HCT116 (cell line): Measurements from ENCODE around the gene FKBP3. TPM values are rescaled to one million over a fixed set of nuclear protein-coding genes. Genes with fewer than 3 reads are reported as not detected.

Source experiments
- ATAC-seq: fragments of 200-7000 bp; cut with Tn5 transposase; 2 replicates; pipeline ENCODE4 v1.9.1; 2020; ENCODE audit warnings: mild to moderate bottlenecking, moderate library complexity
- BruUV-seq: library from RNA; stranded (reverse); fragments of 400-500 nt; replicated peaks from 2 replicates; lab custom pipeline; 2021; lab: Mats Ljungman, UMichigan
- CTCF ChIA-PET: fragments of 300-600 bp; sonication (Branson Sonifier 250); formaldehyde crosslinking; loops from one replicate; lab custom pipeline; 2021; ENCODE audit warnings: antibody characterized with exemption; lab: Charles Lee
- POLR2A ChIA-PET: fragments of 300-600, 350-600 bp; sonication (Branson Sonifier 250); formaldehyde crosslinking; loops from one replicate; lab custom pipeline; 2021; ENCODE audit warnings: antibody characterized with exemption; lab: Charles Lee
- RAD21 ChIA-PET, 2 experiments: fragments of 300-600 bp; sonication (Branson Sonifier 250); formaldehyde crosslinking; loops; one replicate each; lab custom pipeline; 2023; ENCODE audit warnings: low total read pairs in 2 of 2; ENCODE audit not compliant: uncharacterized antibody in 2 of 2, unreplicated experiment in 2 of 2, low non-redundant PET in 1 of 2; lab: Charles Lee
- DNase-seq: peaks from one replicate; pipeline ENCODE4 v3.0.0-alpha.2; 2010; ENCODE audit warnings: low read depth, low spot score
- H2AFZ ChIP-seq: fragments of 200-600 bp; shearing (Covaris generic), sonication (generic); 2 replicates; pipeline ENCODE4 v1.6.1; 2017; ENCODE audit warnings: low read depth, mixed run types, mixed read lengths, antibody characterized with exemption, low read length; ENCODE audit not compliant: poor library complexity, severe bottlenecking
- H3K27ac ChIP-seq: 2 replicates; pipeline ENCODE4 v1.5.1; 2012; ENCODE audit warnings: low read depth, low read length
- H3K27me3 ChIP-seq: fragments of 200-600 bp; sonication (generic); 2 replicates; pipeline ENCODE4 v1.6.1; 2016; ENCODE audit warnings: mixed run types, low read length, mixed read lengths; ENCODE audit not compliant: insufficient read depth
- H3K36me3 ChIP-seq, 2 experiments: fragments of 200-500 bp in 1 of 2; fragments of 200-600 bp in 1 of 2; sonication (Bioruptor generic) in 1 of 2; sonication (generic) in 1 of 2; 2 replicates each; pipeline versions ENCODE4 v1.5.1 to v1.6.1; 2014 to 2016; ENCODE audit warnings: low read length in 2 of 2, inconsistent platforms in 1 of 2, mixed read lengths in 1 of 2, mixed run types in 1 of 2; ENCODE audit not compliant: insufficient read depth in 2 of 2, control insufficient read depth in 1 of 2
- H3K4me1 ChIP-seq, 2 experiments: fragments of 200-600 bp in 1 of 2; sonication (generic) in 1 of 2; 2 replicates each; pipeline versions ENCODE4 v1.5.1 to v1.6.1; 2012 to 2017; ENCODE audit warnings: low read length in 2 of 2, inconsistent platforms in 1 of 2, mild to moderate bottlenecking in 1 of 2, mixed read lengths in 1 of 2, mixed run types in 1 of 2, moderate library complexity in 1 of 2; ENCODE audit not compliant: insufficient read depth in 2 of 2, control insufficient read depth in 1 of 2
- H3K4me2 ChIP-seq: fragments of 200-600 bp; sonication (generic); 2 replicates; pipeline ENCODE4 v1.6.1; 2017; ENCODE audit warnings: mixed run types, low read length, mixed read lengths
- H3K4me3 ChIP-seq, 2 experiments: fragments of 200-600 bp in 1 of 2; sonication (generic) in 1 of 2; replicated peaks in 1 of 2; 2 replicates each; pipeline ENCODE4 v1.5.1; 2011 to 2016; ENCODE audit warnings: low read length in 2 of 2, control low read depth in 1 of 2, low read depth in 1 of 2, mild to moderate bottlenecking in 1 of 2, mixed read lengths in 1 of 2, mixed run types in 1 of 2
- H3K79me2 ChIP-seq: fragments of 200-600 bp; sonication (generic); 2 replicates; pipeline ENCODE4 v1.6.1; 2017; ENCODE audit warnings: mild to moderate bottlenecking, mixed run types, low read length, moderate library complexity, mixed read lengths; ENCODE audit not compliant: insufficient read depth
- H3K9ac ChIP-seq: fragments of 200-600 bp; sonication (generic); 2 replicates; pipeline ENCODE4 v1.6.1; 2016; ENCODE audit warnings: low read length, mixed read lengths
- H3K9me2 ChIP-seq: fragments of 200-600 bp; sonication (generic), shearing (Covaris generic); 2 replicates; pipeline ENCODE4 v1.6.1; 2017; ENCODE audit warnings: mixed run types, mild to moderate bottlenecking, moderate library complexity; ENCODE audit not compliant: insufficient read depth
- H3K9me3 ChIP-seq, 2 experiments: fragments of 200-500 bp in 1 of 2; fragments of 200-600 bp in 1 of 2; sonication (Bioruptor generic) in 1 of 2; sonication (generic) in 1 of 2; 2 replicates each; pipeline ENCODE4 v1.6.1; 2014 to 2017; ENCODE audit warnings: low read length in 2 of 2, mixed read lengths in 2 of 2, inconsistent platforms in 1 of 2, low read depth in 1 of 2, mild to moderate bottlenecking in 1 of 2, mixed run types in 1 of 2, moderate library complexity in 1 of 2; ENCODE audit not compliant: control insufficient read depth in 1 of 2, insufficient read depth in 1 of 2
- H4K20me1 ChIP-seq: fragments of 200-600 bp; sonication (generic), shearing (Covaris generic); 2 replicates; pipeline ENCODE4 v1.6.1; 2017; ENCODE audit warnings: mixed run types, mild to moderate bottlenecking, moderate library complexity; ENCODE audit not compliant: insufficient read depth
- ATF3 ChIP-seq: IDR thresholded peaks from 2 replicates; pipeline ENCODE4 v1.6.1; 2012
- CBX3 ChIP-seq: IDR thresholded peaks from 2 replicates; pipeline ENCODE4 v1.6.1; 2012; ENCODE audit warnings: low read depth
- CEBPB ChIP-seq: IDR thresholded peaks from 2 replicates; pipeline ENCODE4 v1.6.1; 2012; ENCODE audit warnings: low read depth
- CTCF ChIP-seq, 3 experiments: fragments of 200-600 bp in 1 of 3; sonication (generic) in 1 of 3; IDR thresholded peaks in 2 of 3; conservative IDR thresholded peaks in 1 of 3; 2 replicates each; pipeline ENCODE4 v1.5.1; 2012 to 2017; ENCODE audit warnings: low read depth in 2 of 3, low read length in 2 of 3, antibody characterized with exemption in 1 of 3, borderline replicate concordance in 1 of 3, control low read depth in 1 of 3, mild to moderate bottlenecking in 1 of 3, mixed read lengths in 1 of 3, mixed run types in 1 of 3, moderate library complexity in 1 of 3; ENCODE audit not compliant: insufficient read depth in 1 of 3
- EGR1 ChIP-seq: IDR thresholded peaks from 2 replicates; pipeline ENCODE4 v1.6.1; 2012; ENCODE audit warnings: low read depth
- ELF1 ChIP-seq: IDR thresholded peaks from 2 replicates; pipeline ENCODE4 v1.6.1; 2012; ENCODE audit warnings: low read depth, borderline replicate concordance
- EZH2 ChIP-seq: fragments of 200-600 bp; sonication (generic); IDR thresholded peaks from 2 replicates; pipeline ENCODE4 v1.6.1; 2017; ENCODE audit warnings: antibody characterized with exemption, mixed run types
- EZH2phosphoT487 ChIP-seq: fragments of 200-600 bp; IDR thresholded peaks from 2 replicates; pipeline ENCODE4 v1.6.1; 2018; ENCODE audit warnings: antibody characterized with exemption, borderline replicate concordance
- FOSL1 ChIP-seq: IDR thresholded peaks from 2 replicates; pipeline ENCODE4 v1.6.1; 2012; ENCODE audit warnings: low read depth
- JUND ChIP-seq: IDR thresholded peaks from 2 replicates; pipeline ENCODE4 v1.6.1; 2012
- POLR2A ChIP-seq: IDR thresholded peaks from 2 replicates; pipeline ENCODE4 v1.7.0; 2011; ENCODE audit warnings: borderline replicate concordance; ENCODE audit not compliant: insufficient read depth, insufficient read length; ENCODE audit errors: extremely low read depth
- POLR2AphosphoS5 ChIP-seq: IDR thresholded peaks from 2 replicates; pipeline ENCODE4 v1.6.1; 2011; ENCODE audit warnings: mild to moderate bottlenecking, low read depth, low read length, moderate library complexity
- REST ChIP-seq: IDR thresholded peaks from 2 replicates; pipeline ENCODE4 v1.6.1; 2012; ENCODE audit warnings: low read depth
- SIN3A ChIP-seq: IDR thresholded peaks from 2 replicates; pipeline ENCODE4 v1.6.1; 2012; ENCODE audit warnings: low read depth
- SP1 ChIP-seq: IDR thresholded peaks from 2 replicates; pipeline ENCODE4 v1.6.1; 2012; ENCODE audit warnings: low read depth
- SRF ChIP-seq: IDR thresholded peaks from 2 replicates; pipeline ENCODE4 v1.6.1; 2012; ENCODE audit warnings: low read depth
- TCF7L2 ChIP-seq: IDR thresholded peaks from 2 replicates; pipeline ENCODE4 v1.7.0; 2011; ENCODE audit warnings: borderline replicate concordance, inconsistent platforms; ENCODE audit not compliant: insufficient read depth, insufficient read length; ENCODE audit errors: extremely low read depth
- ZFX ChIP-seq: fragments of 450-650 bp; IDR thresholded peaks from 2 replicates; pipeline ENCODE4 v1.6.1; 2017
- intact Hi-C: fragments of 100-400 bp; cut with micrococcal nuclease; formaldehyde crosslinking; loops from 2 replicates; pipeline ENCODE4 v1.10.0; 2022
- total RNA-seq: library from RNA; stranded (reverse); gene quantifications from one replicate; pipeline ENCODE4 v1.2.1, GENCODE V29; 2021; ENCODE audit not compliant: unreplicated experiment

FKBP3 gene
- total RNA-seq, 1 experiment from 2014 or later = 67.8 TPM

- Histone ChIP-seq H3K9me3 (no peaks in the 10 kb centered on the region), H3K36me3 (peaks cover 48 to 50% of the 10 kb centered on the region in 2 experiments), H3K4me1 (no peaks in the 10 kb centered on the region), H3K4me3 (no peak overlapping the region), H3K9me2 (no peaks in the 10 kb centered on the region), H3K4me2 (no peak overlapping the region), H4K20me1 (peaks cover 20% of the 10 kb centered on the region; the same call in 1 of the 2 replicates), H3K27me3 (no peaks in the 10 kb centered on the region), H3K79me2 (peaks cover 74% of the 10 kb centered on the region), H2AFZ (no peak overlapping the region), H3K27ac (no peak overlapping the region), H3K9ac (no peak overlapping the region)
- BruUV-seq = no TSS peak
- POLR2A ChIA-PET = no interaction called here
- CTCF ChIA-PET = no interaction called here
- TF ChIP-seq CBX3 (no peak), CTCF (IDR thresholded peaks at IDR 0.05 in 2 of 3, conservative IDR thresholded peaks at IDR 0.05 in 1 of 3; ENCODE audit: borderline replicate concordance in 1 of 3, insufficient read depth in 1 of 3, low read depth in 2 of 3, low read length in 2 of 3) (no peak), SRF (no peak), SP1 (no peak), REST (no peak), EZH2phosphoT487 (no peak), ELF1 (no peak), EGR1 (no peak), ZFX (no peak), ATF3 (no peak), EZH2 (no peak), POLR2A (no peak), JUND (no peak), FOSL1 (no peak), SIN3A (no peak), POLR2AphosphoS5 (no peak), CEBPB (no peak), TCF7L2 (no peak)
- intact Hi-C loops = no loop called here
- no peak for ATAC-seq
- RAD21 ChIA-PET = no interaction called here
- DNase-seq = no peak
Observed at GRCh38 chr14:45103806-45104205, 30.5 kb downstream of the FKBP3 start.
